GM12865 (cell line): Measurements from ENCODE around the gene IQCM.

ENCODE experiments used
- DNase-seq: peaks from one replicate; pipeline ENCODE4 v3.0.0; 2010; ENCODE audit warnings: low read depth
- H3K4me3 ChIP-seq: 2 replicates; pipeline ENCODE4 v1.5.1; 2011; ENCODE audit warnings: mild to moderate bottlenecking, low read depth, low read length, control low read depth
- TF ChIP-seq, protein P1 (sequence below): IDR thresholded peaks from 2 replicates; pipeline ENCODE4 v1.5.1; 2011; ENCODE audit warnings: low read length, control low read depth, low read depth, inconsistent platforms; ENCODE audit not compliant: insufficient read depth; ENCODE audit errors: missing control alignments

IQCM gene

GRCh38 chr4:149574971-149575370 lies 240.7 kb downstream of the IQCM start:
- DNase-seq: peak; percentile 5
- TF ChIP-seq, protein P1, sequence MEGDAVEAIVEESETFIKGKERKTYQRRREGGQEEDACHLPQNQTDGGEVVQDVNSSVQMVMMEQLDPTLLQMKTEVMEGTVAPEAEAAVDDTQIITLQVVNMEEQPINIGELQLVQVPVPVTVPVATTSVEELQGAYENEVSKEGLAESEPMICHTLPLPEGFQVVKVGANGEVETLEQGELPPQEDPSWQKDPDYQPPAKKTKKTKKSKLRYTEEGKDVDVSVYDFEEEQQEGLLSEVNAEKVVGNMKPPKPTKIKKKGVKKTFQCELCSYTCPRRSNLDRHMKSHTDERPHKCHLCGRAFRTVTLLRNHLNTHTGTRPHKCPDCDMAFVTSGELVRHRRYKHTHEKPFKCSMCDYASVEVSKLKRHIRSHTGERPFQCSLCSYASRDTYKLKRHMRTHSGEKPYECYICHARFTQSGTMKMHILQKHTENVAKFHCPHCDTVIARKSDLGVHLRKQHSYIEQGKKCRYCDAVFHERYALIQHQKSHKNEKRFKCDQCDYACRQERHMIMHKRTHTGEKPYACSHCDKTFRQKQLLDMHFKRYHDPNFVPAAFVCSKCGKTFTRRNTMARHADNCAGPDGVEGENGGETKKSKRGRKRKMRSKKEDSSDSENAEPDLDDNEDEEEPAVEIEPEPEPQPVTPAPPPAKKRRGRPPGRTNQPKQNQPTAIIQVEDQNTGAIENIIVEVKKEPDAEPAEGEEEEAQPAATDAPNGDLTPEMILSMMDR: no peak
- H3K4me3 ChIP-seq: no peak overlapping the region

DNA sequence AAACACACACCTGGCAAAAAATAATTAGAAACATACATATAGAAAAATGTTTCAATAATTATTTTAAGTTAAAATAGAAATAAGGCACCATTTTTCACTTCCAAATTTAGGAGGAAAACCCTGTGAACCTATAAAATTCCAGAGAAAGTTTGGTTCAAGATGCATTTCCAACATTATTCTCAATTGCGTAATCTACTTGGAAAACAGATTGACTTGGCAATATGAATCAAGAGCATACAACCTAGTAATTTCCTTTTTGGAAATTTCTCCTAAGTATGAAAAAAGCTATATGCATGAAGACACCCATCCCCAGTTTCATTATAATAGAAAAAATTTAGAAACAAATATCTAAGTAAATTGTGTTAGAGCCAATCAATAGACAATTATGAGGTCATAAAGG lies 242.9 kb downstream of the IQCM start:
- TF ChIP-seq, protein P1: no peak
- DNase-seq: no peak
- no peak overlapping the region for H3K4me3 ChIP-seq

DNA sequence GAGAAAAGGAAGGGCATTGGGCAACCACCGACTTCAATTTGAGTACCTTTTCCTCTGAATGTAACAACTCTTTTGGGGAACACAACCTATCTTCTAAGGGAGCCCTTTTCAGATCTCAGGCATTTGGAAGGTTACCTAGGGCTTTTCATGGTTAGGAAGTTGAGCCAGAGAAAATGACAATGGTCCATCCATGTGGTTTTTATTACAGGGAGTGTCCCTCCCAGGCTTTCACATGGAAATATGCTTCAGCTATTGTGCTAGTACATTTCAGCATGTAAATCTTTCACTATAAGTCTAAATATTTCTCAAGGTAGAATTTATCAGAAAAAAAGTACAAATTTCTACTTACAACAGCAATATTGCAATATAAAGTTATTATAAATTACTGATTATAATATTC lies 259.8 kb downstream of the IQCM start:
- H3K4me3 ChIP-seq: no peak overlapping the region
- no peak for DNase-seq
- TF ChIP-seq, protein P1: no peak

- no peak for DNase-seq
- no peak overlapping the region for H3K4me3 ChIP-seq
- TF ChIP-seq, protein P1: no peak
Observed at GRCh38 chr4:149555146-149555545, 260.5 kb downstream of the IQCM start.

DNA sequence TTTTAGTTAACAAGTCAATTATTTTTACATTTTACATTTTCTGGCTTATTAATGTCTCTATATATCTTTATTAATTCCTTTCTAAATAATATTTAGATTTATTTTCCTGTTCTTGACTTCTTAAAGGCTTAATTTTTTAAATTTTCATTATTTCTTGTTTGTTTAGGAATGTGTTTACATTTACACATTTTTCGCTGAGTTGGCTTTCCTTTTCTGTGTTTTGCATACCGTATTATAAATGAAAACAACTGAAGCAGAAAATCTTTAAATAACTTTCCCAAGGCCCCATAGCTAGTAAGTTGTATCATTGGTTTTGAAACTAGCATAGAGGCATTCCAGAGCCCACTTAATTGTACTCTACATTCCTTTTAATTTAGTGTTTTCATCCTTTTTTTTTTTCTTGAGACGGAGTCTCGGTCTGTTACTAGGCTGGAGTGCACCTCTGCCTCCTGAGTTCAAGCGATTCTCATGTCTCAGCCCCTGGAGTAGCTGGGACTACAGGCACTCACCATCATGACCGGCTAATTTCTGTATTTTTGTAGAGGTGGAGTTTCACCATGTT lies 261.6 kb downstream of the IQCM start:
- TF ChIP-seq, protein P1: no peak
- no peak for DNase-seq
- no peak overlapping the region for H3K4me3 ChIP-seq

DNA sequence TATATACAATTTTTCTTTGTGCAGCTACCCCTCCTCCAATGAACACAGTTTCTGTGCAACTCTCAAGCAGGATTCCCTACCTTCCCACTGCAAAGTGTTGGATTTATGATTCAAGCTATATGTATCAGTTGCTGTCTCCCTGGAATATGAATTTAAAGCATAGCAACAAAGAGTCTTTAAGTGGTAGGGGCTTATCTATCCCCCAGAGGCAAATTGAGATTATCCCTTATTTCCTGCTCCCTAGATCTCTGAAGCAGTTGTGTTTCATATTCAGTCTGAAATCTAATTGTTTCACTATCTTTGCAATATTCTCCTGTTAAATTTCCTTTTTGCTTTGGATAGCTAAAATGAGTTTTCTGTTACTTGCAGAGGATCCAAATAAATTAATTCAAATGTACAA lies 263.0 kb downstream of the IQCM start:
- H3K4me3 ChIP-seq: no peak overlapping the region

More for the DNA sequence above, 263.0 kb downstream of the IQCM start:
- DNase-seq: no peak
- TF ChIP-seq, protein P1: no peak
